Embryonic facial prominence (tissue), 1 donor: ENCODE results near the gene RPL21.
"Not testable (repeated sequence)": the region's sequence is repeated elsewhere in the genome, so short reads cannot be mapped to it uniquely, and the experiment has no call there.

Source experiments
- DNase-seq: peaks from one replicate; pipeline ENCODE4 v3.0.0-alpha.2; 2016; ENCODE audit errors: extremely low spot score

RPL21 gene

GRCh38 chr13:27251166-27252091, at the start of gene RPL21:
RPL21 (plus strand) TSS chr13:27251558; CDS start chr13:27253777, 2,219 bp downstream.
- DNase-seq: peak; percentile 92

- no peak for DNase-seq
Observed at GRCh38 chr13:27201661-27202060, 49.7 kb upstream of the RPL21 start.

GRCh38 chr13:27203186-27203585, 48.2 kb upstream of the RPL21 start:
- DNase-seq: no peak

- no peak for DNase-seq
Observed at GRCh38 chr13:27203854-27204253, 47.5 kb upstream of the RPL21 start.

GRCh38 chr13:27208514-27208913, 42.8 kb upstream of the RPL21 start:
- DNase-seq: no peak

GRCh38 chr13:27211271-27211670, 40.1 kb upstream of the RPL21 start:
- no peak for DNase-seq

- no peak for DNase-seq
Observed at GRCh38 chr13:27211771-27212364, 39.5 kb upstream of the RPL21 start.

- DNase-seq: not testable (repeated sequence)
Observed at GRCh38 chr13:27213386-27213785, 38.0 kb upstream of the RPL21 start.

GRCh38 chr13:27217791-27218190, 33.6 kb upstream of the RPL21 start:
- not testable (repeated sequence) for DNase-seq

- not testable (repeated sequence) for DNase-seq
Observed at GRCh38 chr13:27218861-27219260, 32.5 kb upstream of the RPL21 start.

- no peak for DNase-seq
Observed at GRCh38 chr13:27219611-27220010, 31.7 kb upstream of the RPL21 start.

GRCh38 chr13:27222100-27222499, 29.3 kb upstream of the RPL21 start:
- DNase-seq: not testable (repeated sequence)

- DNase-seq: no peak
Observed at GRCh38 chr13:27226991-27227390, 24.4 kb upstream of the RPL21 start.

GRCh38 chr13:27228131-27228530, 23.2 kb upstream of the RPL21 start:
- DNase-seq: no peak

- no peak for DNase-seq
Observed at GRCh38 chr13:27229642-27230041, 21.7 kb upstream of the RPL21 start.

- no peak for DNase-seq
Observed at GRCh38 chr13:27233964-27234363, 17.4 kb upstream of the RPL21 start.

GRCh38 chr13:27236478-27236877, 14.9 kb upstream of the RPL21 start:
- DNase-seq: no peak

- no peak for DNase-seq
Observed at GRCh38 chr13:27242702-27243101, 8.7 kb upstream of the RPL21 start.

GRCh38 chr13:27245610-27246009, 5.7 kb upstream of the RPL21 start:
- no peak for DNase-seq

- no peak for DNase-seq
Observed at GRCh38 chr13:27250833-27251165, 559 bp upstream of the RPL21 start.

- no peak for DNase-seq
Observed at GRCh38 chr13:27252467-27252866, 1.1 kb downstream of the RPL21 start.

- no peak for DNase-seq
Observed at GRCh38 chr13:27257233-27257568, 5.8 kb downstream of the RPL21 start.

- DNase-seq: no peak
Observed at GRCh38 chr13:27257648-27258253, 6.4 kb downstream of the RPL21 start.
